Fibroblast of mammary gland (primary cell): Measurements from ENCODE around the gene TBRG4.

Experiments used
- DNase-seq: peaks from one replicate; pipeline ENCODE4 v3.0.0-alpha.2; 2010; ENCODE audit warnings: low read depth
- H3K4me3 ChIP-seq: 2 replicates; pipeline ENCODE4 v1.5.1; 2011; ENCODE audit warnings: low read depth, mild to moderate bottlenecking, low read length, moderate library complexity; ENCODE audit not compliant: control insufficient read depth
- TF ChIP-seq, protein P1 (sequence below): conservative IDR thresholded peaks from 2 replicates; pipeline ENCODE4 v1.5.1; 2011; ENCODE audit warnings: low read depth, low read length, inconsistent platforms; ENCODE audit not compliant: control insufficient read depth, insufficient read depth

Gene TBRG4

DNA sequence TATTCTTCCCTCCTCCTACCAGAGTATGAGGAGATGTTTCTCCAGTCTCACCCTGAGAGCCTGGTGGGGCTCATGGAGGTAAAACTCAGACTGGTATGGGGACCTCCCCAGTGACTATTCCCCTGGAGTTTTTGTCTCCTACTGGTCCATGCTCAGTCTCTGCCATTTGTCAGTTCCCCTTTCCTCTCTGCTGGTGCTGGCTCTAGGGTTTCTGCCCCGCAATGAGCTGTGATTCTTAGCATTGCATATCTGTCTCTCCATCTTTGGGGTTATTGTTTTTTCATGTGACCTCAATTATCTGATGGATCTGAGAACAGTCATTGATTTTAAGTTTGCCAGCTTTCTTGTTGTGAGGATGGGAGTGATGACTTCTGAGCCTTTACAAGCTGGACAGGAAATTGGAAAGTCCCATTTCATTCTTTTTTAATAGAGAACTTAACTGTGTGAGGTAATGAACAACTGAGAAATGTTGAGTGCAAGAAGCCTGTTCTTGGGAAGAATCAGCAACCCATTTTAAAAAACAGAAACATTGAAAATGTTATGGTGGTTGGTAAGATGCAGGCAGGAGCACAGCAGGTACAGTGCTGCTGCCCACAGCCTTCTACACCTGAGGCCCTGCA is 49.6 kb downstream of the TBRG4 start:
- no peak overlapping the region for H3K4me3 ChIP-seq
- DNase-seq: no peak
- TF ChIP-seq, protein P1, sequence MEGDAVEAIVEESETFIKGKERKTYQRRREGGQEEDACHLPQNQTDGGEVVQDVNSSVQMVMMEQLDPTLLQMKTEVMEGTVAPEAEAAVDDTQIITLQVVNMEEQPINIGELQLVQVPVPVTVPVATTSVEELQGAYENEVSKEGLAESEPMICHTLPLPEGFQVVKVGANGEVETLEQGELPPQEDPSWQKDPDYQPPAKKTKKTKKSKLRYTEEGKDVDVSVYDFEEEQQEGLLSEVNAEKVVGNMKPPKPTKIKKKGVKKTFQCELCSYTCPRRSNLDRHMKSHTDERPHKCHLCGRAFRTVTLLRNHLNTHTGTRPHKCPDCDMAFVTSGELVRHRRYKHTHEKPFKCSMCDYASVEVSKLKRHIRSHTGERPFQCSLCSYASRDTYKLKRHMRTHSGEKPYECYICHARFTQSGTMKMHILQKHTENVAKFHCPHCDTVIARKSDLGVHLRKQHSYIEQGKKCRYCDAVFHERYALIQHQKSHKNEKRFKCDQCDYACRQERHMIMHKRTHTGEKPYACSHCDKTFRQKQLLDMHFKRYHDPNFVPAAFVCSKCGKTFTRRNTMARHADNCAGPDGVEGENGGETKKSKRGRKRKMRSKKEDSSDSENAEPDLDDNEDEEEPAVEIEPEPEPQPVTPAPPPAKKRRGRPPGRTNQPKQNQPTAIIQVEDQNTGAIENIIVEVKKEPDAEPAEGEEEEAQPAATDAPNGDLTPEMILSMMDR: no peak

DNA sequence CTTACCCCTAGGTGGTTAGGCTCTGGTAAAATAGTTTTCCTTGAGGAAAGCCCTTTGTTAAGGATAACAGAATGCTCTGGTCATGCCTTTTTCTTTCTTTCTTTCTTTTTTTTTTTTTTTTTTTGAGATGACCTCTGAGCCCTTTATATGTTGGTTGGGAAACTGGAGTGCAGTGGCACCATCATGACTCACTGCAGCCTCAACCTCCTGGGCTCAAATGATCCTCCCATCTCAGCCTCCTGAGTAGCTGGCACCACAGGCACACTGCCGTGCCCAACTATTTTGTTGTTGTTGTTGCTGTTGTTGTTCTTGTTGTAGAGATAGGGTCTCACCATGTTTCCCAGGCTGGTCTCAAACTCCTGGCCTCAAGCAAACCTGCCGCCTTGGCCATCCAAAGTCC is 50.1 kb downstream of the TBRG4 start:
- TF ChIP-seq, protein P1: no peak
- DNase-seq: no peak
- H3K4me3 ChIP-seq: no peak overlapping the region

DNA sequence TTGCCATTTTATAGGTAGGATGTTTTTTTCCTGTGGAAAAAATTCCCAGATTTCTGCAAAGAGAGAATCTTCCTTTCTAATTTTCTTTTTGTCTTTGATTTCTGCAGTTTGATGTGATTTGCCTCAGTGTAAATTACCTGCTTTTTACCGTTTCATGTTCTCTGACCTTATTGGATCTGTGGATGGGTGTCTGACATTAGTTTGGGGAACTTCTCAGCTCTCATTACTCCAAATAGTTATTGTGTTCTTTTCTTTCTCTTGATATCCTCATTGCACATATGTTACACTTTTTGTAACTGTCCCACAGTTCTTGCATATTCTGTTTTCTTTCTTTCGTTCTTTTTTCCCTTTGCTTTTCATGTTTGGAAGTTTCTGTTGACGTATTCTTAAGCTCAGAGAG is 51.2 kb downstream of the TBRG4 start:
- no peak overlapping the region for H3K4me3 ChIP-seq
- TF ChIP-seq, protein P1: no peak
- no peak for DNase-seq

DNA sequence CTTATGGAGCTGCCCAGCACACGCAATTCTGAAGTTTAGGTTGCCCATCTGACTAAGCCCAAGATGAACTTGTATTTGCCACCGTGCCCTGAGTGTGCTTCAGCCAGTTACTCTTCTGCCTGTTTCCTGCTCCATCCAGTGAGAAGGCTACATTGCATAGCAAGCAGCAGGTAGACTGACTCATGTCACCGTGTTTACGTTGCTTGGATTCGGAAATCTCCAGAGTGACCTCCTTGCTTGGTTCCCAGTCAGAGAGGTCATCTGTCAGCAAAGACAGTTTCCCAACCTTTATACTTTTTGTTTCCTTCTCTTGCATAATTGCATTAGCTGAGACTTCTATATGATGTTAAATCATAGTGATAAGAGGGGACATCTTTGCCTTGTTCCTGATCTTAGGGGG is 53.6 kb downstream of the TBRG4 start:
- H3K4me3 ChIP-seq: no peak overlapping the region
- TF ChIP-seq, protein P1: no peak
- no peak for DNase-seq

DNA sequence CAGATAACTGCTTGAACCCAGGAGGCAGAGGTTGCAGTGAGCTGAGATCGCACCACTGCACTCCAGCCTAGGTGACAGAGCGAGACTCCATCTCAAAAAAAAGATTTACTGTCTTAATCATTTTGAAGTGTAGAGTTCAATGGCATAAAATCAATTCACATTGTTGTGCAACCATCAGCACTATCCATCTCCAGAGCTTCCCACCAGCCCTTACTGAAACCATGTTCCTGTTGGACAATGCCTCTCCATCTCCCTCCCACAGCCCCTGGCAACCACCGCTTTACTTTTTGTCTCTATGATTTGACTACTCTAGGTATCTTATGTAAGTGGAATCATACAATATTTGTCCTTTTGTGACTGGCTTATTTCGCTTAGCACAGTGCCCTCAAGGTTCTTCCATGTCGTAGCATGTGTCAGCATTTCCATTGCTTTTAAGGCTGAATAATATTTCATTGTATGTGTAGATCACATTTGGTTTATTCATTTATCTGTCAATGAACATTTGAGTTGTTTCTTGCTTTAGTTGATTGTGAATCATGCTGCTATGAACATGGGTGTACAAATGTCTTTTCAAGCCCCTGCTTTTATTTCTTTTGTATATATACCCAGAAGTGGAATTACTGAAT is 55.8 kb downstream of the TBRG4 start:
- no peak overlapping the region for H3K4me3 ChIP-seq
- DNase-seq: no peak
- TF ChIP-seq, protein P1: no peak

DNA sequence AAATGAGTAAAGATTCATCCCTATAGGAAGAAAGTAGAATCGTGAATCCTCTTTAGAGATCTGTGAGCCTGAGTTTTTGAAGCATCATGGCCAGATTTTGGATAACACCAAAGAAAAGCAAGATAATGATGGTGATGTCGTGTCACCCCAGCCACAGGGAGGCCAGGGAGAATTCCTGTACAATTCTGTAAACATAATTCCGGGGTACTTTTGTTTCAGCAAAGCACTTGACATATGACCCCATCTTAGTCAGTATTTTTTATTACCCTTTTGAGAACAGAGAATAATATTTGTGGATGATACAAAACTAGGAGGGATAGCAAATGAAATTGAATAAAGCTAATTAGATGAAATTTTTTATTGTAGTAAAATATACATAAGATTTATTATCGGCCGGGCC is 56.5 kb downstream of the TBRG4 start:
- DNase-seq: no peak
- no peak overlapping the region for H3K4me3 ChIP-seq
- TF ChIP-seq, protein P1: no peak
